NCI-H69 (cell line): ENCODE data around the gene AP1G2.
A peak's percentile ranks its signal among the peaks of the same experiment; 100 is the strongest.
"Not testable (repeated sequence)": the region's sequence is repeated elsewhere in the genome, so short reads cannot be mapped to it uniquely, and the experiment has no call there.

Source experiments
- DNase-seq: peaks from one replicate; lab custom pipeline; 2025; lab: John Stamatoyannopoulos, UW

Gene AP1G2

GRCh38 chr14:23538050-23538718, 29.4 kb downstream of the AP1G2 start:
- no peak for DNase-seq

DNA sequence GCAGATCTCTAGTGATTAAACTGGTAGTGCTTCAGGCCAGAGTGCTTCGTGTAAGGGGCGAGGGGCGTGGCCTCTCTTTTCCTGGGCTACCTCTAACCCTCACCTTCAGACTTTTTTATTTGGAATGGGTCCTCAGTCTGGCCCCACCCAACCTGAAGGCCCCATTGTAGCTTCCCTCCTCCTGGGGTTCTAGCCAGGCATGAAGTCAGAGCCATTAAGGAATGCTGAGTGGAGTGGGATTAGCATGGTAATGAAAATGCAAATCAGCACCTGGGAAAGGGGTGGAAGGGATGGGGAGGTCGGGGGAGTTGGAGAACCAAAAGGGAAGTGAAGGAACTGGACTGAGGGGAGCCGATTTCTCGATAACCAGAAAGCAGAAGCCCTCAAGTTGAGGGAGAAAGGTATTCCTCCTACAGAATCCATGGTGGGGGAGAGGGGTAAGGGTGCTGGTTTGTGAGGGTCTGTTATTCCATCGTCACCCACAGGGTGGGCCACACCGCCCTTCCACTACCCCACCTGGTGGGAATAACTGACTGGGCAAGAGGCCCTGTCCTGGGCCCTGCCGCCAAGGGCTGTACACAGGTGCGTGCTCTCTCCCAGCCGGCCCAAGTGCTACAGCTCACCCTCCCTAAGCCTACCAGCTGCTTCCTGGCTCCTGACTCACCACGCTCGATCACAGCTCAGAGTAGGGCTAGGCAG, 30.1 kb downstream of the AP1G2 start:
- DNase-seq: no peak

GRCh38 chr14:23536906-23537305, 30.7 kb downstream of the AP1G2 start:
- DNase-seq: not testable (repeated sequence)

GRCh38 chr14:23536494-23536893, 31.1 kb downstream of the AP1G2 start:
- DNase-seq: no peak

- DNase-seq: no peak
These were observed 31.6 kb downstream of the AP1G2 start for GRCh38 chr14:23535943-23536342.

DNA sequence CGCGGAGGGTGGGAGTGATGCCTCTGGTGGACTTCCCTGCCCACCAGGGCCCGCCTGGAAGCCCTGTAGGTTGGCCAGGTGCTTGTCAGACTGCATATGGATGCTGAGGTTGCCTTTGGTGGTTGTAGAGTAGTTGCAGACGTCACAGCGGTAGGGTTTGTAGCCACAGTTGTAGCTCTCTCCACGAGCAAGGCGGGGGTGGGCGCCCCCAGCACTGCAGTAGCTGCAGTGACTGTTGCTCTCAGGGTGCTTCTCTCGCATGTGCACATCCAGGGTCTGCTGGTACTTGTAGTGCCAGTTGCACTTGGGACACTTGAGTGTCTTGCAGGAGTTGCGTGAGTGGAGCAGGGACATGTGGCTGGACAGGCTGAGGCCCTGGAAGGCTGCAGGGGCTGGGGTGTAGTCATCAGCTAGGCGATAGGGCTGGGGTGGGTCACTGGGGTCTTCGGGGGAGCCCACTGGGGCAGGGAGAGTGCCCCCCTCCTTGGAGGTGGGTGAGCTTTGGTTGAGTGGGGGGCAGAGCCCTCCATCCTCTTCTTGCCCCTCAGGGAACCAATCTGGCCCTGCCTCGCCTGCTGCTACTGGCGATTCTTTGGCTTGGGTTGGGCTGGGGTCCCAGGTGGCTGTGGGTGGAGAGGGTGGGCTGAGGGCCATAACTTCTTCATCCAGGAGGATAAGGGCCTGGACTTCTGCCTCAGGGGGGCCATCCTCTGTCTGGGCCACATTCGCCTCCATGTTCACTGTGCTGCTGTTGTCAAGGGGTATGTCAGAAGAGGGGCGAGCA, 33.7 kb downstream of the AP1G2 start:
- no peak for DNase-seq

- DNase-seq: no peak
These were observed 34.9 kb downstream of the AP1G2 start for GRCh38 chr14:23532658-23533057.

DNA sequence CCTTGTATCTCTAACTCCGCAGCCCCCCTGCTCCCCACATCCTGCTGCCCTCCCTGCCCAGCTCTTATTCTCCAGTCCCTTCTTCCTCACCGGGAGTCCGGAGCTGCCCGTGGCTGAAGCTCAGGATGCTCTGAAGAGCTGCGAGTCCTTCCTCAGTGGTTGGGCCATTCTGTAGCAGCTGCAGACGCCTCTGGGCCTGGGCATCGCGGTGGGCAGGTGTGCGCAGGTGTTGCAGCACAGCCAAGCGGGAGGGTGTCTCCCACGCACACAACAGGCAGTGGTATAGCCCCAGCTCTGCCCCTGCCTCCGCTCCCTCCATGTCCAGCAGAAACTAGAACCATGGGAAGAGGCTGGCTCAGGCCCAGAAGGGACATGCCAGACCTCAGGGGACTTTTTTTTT, 36.2 kb downstream of the AP1G2 start:
- DNase-seq: no peak

- DNase-seq: peak; percentile 17
These were observed 37.1 kb downstream of the AP1G2 start for GRCh38 chr14:23530375-23531055.

GRCh38 chr14:23529016-23529415, 38.6 kb downstream of the AP1G2 start:
- DNase-seq: no peak

GRCh38 chr14:23528555-23528954, 39.0 kb downstream of the AP1G2 start:
- peak; percentile 16 for DNase-seq

DNA sequence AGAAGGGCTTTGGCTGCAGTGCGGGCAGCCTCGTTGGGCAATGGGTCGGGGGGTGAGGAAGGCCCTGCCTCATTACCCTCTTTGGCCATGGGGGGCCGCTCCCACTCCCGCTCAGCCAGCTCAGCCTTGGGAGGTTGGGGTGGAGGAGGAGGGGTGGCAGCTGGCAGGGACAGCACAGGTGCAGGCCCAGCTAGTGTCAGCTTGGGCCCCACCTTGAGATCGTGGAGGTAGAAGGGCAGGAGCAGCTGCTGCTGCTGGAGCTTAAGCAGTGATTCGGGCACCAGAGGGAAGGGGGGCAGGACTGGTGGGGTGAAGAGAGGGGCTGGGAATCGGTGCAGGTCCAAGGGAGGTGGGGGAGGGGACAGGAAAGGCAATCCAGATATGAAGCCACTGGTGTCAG, 42.0 kb downstream of the AP1G2 start:
- no peak for DNase-seq

- no peak for DNase-seq
These were observed 42.6 kb downstream of the AP1G2 start for GRCh38 chr14:23524954-23525353.

GRCh38 chr14:23523229-23524016, 44.2 kb downstream of the AP1G2 start:
- DNase-seq: peak; percentile 20

DNA sequence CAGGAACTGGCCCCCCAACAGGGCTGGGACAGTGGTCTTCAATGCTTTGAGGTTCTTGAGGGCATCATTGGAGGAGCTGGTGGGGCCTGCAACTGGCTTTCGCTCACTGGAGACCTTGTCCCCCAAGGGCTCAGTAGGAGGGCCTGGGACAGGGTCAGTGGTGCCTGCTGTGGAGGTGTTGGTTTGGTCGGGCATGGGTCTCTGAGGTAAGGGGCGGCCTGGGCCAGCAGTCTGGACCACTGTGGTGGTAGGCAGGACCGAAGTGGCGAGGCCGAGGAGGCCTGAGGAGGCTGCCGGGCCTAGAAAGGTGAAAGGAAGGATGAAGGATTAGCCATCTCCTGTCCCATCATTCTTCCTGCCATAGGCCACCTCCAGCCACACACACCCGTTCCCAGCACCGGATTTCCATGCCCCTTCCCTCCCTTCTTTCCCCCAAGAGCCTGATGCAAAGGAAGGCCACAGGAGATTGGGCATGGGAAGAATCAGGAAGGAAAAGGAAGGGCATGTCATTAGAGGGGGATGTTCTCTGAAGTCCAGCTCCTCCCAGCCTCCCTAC, 44.9 kb downstream of the AP1G2 start:
- no peak for DNase-seq

- no peak for DNase-seq
These were observed 45.6 kb downstream of the AP1G2 start for GRCh38 chr14:23521785-23522640.

GRCh38 chr14:23520899-23521533, 46.6 kb downstream of the AP1G2 start:
- DNase-seq: no peak

DNA sequence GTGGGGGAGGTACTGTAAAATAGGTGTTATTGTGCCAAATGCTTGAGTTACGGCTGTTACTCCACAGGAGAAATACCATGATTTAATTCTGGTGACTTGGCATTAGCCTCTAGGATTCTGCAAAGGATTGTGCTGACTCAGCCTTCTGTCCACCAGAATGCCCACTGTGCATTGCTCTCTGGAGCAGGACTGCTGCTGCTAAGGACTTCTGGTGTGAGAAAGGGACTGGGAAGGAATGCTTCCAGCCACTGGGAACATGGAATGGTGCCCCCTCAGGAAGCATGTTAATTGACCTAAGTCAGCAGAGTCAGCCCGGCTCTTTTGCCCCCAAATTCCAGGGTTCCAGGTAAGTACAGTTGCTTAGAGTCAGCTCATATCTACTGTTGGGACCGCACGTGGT, 48.9 kb downstream of the AP1G2 start:
- DNase-seq: no peak

DNA sequence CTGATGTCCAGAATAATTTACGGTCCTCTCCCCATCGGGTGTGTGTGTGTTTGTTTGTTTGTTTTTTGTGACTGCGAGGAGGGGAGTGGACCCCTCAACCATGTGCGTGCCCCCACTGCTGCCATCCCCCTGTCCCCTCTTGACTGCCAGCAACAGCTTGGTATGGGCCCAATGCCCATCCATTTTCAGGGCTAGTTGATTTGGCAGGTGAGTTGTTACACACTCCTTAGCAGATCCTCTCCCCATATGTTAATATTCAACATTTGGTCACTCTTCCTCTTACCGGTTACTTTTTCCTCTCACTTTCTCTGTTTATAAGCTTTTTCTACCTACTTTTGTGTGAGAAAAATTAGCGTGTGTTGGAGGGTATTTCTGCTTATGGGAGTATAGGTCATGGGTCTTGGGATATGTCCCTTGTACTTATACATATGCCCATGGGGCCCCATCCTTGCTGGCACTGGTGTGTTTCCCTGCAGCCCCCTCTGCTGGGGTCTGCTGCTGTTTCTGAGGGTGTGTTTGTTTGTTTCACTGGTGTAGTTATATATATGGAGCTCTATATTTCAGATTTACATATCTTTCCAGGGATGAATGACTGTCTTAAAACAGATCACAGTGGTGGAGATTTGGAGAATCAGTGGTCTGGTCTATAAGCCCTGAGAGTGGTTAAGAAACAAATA, 49.8 kb downstream of the AP1G2 start:
- DNase-seq: peak; percentile 22
